Activated T-helper 2 cell treated with anti-CD3 and anti-CD28 coated beads, Interferon-gamma antibody, Interleukin-2, Interleukin-4, amounts not matched to agents 10 μg/mL and 5 μg/mL and 100 μg/mL, durations not matched to agents 14 hours and 24 hours and 36 hours (primary cell): ENCODE measurements around the gene MYO5A. TPM values are rescaled to one million over a fixed set of nuclear protein-coding genes. Genes with fewer than 3 reads are reported as not detected.
A peak's percentile ranks its signal among the peaks of the same experiment; 100 is the strongest.
"Not testable (repeated sequence)": the region's sequence is repeated elsewhere in the genome, so short reads cannot be mapped to it uniquely, and the experiment has no call there.

Source experiments
- DNase-seq: peaks from one replicate; pipeline ENCODE4 v3.0.0; 2021; ENCODE audit warnings: low spot score
- H3K27ac Mint-ChIP-seq: one replicate; pipeline ENCODE4 v1.8.0; 2021; ENCODE audit warnings: mixed read lengths
- H3K27me3 Mint-ChIP-seq: one replicate; pipeline ENCODE4 v1.8.0; 2021; ENCODE audit warnings: low read depth, mixed read lengths
- H3K36me3 Mint-ChIP-seq: one replicate; pipeline ENCODE4 v1.8.0; 2021; ENCODE audit warnings: low read depth, mixed read lengths
- H3K4me1 Mint-ChIP-seq: one replicate; pipeline ENCODE4 v1.8.0; 2021; ENCODE audit warnings: low read depth, mixed read lengths
- H3K4me3 Mint-ChIP-seq: one replicate; pipeline ENCODE4 v1.8.0; 2021; ENCODE audit warnings: low read depth, mild to moderate bottlenecking, moderate library complexity, mixed read lengths
- H3K9me3 Mint-ChIP-seq: one replicate; pipeline ENCODE4 v1.8.0; 2021; ENCODE audit warnings: mixed read lengths
- intact Hi-C: fragments of 100-400 bp; cut with micrococcal nuclease; formaldehyde crosslinking; loops from one replicate; pipeline ENCODE4 v1.15.1; 2023
- total RNA-seq: library from RNA; stranded (reverse); gene quantifications from 2 replicates; pipeline ENCODE4 v1.2.3, GENCODE V29; 2022

The MYO5A gene
- total RNA-seq, 1 donor from 2014 or later, result 23.6 TPM

GRCh38 chr15:52439042-52439441 is 89.6 kb downstream of the MYO5A start:
- DNase-seq, intact Hi-C loops, H3K36me3 Mint-ChIP-seq, H3K9me3 Mint-ChIP-seq, H3K27ac Mint-ChIP-seq, H3K4me3 Mint-ChIP-seq, H3K27me3 Mint-ChIP-seq: not testable (repeated sequence)
- H3K4me1 Mint-ChIP-seq, result peaks cover 11% of the 10 kb centered on the region

DNA sequence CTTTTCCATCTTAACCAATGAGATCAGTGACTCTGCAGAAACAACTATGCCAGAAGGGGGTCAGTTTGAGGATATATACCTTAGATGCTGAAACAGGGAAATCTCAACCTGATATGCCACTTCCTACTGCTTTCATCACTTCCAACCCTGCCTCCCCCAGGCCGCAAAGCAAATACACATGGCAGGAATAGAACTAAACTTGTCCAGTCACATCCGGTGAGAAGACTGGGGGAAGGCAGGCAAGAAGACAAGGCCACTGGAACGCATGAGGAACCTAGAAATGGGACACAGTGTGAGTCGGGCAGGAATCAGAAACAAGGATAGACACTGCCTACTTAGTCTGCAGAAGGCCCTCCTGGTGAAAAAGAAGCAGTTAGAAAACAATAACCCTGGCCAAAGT is 90.6 kb downstream of the MYO5A start:
- H3K4me1 Mint-ChIP-seq, result peaks cover 11% of the 10 kb centered on the region
- H3K27ac Mint-ChIP-seq, result peak overlapping the region; percentile 8
- no peaks in the 10 kb centered on the region for H3K27me3 Mint-ChIP-seq
- H3K9me3 Mint-ChIP-seq, result no peaks in the 10 kb centered on the region
- peaks cover under 1% of the 10 kb centered on the region for H3K36me3 Mint-ChIP-seq
- DNase-seq, result no peak
- H3K4me3 Mint-ChIP-seq, result no peak overlapping the region
- intact Hi-C loops, result no loop called here

DNA sequence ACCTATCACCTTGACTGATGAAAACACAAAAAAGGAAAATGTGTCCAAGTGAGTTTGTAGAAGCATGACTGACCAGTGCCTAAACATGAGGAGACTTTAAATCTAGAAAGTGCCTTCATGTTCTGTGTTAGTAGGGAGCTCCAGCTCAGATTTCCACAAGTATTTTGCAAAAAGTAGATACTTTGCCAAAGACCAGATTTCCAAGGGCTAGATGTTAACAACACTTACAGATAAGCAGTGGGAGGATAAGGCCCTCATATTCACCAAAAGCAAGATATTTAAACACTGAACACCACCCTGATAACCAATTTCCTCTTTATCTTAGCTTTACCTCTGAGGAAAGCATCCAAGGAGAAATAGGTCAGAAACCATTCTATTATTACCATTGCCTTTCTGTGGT is 91.0 kb downstream of the MYO5A start:
- intact Hi-C loops, result no loop called here
- H3K9me3 Mint-ChIP-seq, result no peaks in the 10 kb centered on the region

DNA sequence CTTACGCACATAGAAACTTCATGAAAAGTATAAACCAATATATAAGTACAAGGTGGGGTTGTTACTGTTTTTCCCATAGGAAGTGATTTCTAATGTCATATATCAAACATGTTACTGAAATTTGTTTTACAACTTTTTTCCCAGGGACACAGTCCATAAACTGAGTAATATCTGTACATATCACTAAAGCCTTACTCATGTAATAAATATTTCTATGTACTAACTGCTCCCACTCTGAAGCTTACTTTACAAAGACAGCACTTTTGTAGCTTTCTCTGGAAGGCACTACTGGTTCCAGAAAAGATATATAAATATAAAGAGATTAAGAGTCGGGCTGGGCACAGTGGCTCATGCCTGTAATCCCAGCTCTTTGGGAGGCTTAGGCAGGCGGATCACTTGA is 91.7 kb downstream of the MYO5A start:
- Mint-ChIP-seq H3K27ac (no peak overlapping the region), H3K9me3 (no peaks in the 10 kb centered on the region), H3K27me3 (no peaks in the 10 kb centered on the region), H3K4me1 (peaks cover 15% of the 10 kb centered on the region), H3K4me3 (no peak overlapping the region), H3K36me3 (peaks cover 6% of the 10 kb centered on the region)
- no peak for DNase-seq
- intact Hi-C loops, result no loop called here

More for the DNA sequence above, 91.0 kb downstream of the MYO5A start:
- peaks cover 4% of the 10 kb centered on the region for H3K36me3 Mint-ChIP-seq
- H3K27ac Mint-ChIP-seq, result no peak overlapping the region
- no peak for DNase-seq
- no peak overlapping the region for H3K4me3 Mint-ChIP-seq
- H3K27me3 Mint-ChIP-seq, result no peaks in the 10 kb centered on the region
- H3K4me1 Mint-ChIP-seq, result peaks cover 11% of the 10 kb centered on the region

DNA sequence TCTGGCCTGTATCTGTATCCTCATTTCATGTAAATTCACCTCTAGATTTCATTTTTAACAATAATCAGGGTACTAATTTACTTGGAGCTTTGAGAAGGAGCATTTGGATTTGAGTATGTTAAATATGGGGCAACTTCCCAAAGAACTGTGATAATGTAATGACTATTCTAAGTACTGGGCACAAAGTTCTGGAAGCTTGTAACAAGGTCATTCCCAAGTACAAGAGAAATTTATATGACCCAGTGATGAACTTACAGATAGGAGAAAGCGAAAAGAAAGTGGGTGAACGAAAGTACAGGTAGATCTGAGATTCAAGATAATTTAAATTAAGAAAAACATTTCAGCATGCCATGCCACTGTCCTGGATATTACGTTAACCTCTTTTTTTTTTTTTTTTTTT is 93.8 kb downstream of the MYO5A start:
- H3K4me1 Mint-ChIP-seq, result peaks cover 6% of the 10 kb centered on the region
- H3K9me3 Mint-ChIP-seq, result no peaks in the 10 kb centered on the region
- H3K27ac Mint-ChIP-seq, result no peak overlapping the region
- H3K4me3 Mint-ChIP-seq, result no peak overlapping the region
- DNase-seq, result no peak
- intact Hi-C loops, result no loop called here
- H3K36me3 Mint-ChIP-seq, result peaks cover 6% of the 10 kb centered on the region
- H3K27me3 Mint-ChIP-seq, result no peaks in the 10 kb centered on the region

GRCh38 chr15:52428297-52428696 is 100.4 kb downstream of the MYO5A start:
- Mint-ChIP-seq H3K4me3 (no peak overlapping the region), H3K36me3 (peaks cover 13% of the 10 kb centered on the region), H3K27ac (no peak overlapping the region), H3K4me1 (peaks cover 9% of the 10 kb centered on the region), H3K27me3 (no peaks in the 10 kb centered on the region), H3K9me3 (no peaks in the 10 kb centered on the region)
- DNase-seq, result no peak
- intact Hi-C loops, result no loop called here

DNA sequence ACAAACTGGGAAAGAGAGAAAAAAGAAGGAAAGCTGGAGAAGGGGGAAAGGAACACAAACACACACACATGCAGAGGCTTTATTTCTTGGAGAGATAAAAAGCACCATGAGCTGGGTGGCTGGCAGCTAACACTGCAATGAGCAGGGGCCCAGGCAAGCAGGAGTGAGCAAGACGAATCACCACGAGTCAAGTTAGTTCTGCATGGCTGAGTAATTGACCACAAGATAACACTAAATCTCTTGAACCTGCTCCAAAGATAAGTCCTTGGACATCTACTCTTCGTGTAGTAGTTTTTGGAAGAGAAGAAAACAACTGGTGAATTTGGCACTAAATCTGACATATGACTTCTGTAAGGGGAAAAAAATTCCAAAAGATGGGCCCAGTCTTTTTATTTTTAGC is 100.9 kb downstream of the MYO5A start:
- Mint-ChIP-seq H3K27me3 (no peaks in the 10 kb centered on the region), H3K27ac (no peak overlapping the region), H3K4me3 (no peak overlapping the region), H3K9me3 (no peaks in the 10 kb centered on the region), H3K4me1 (peaks cover 9% of the 10 kb centered on the region), H3K36me3 (peaks cover 14% of the 10 kb centered on the region)
- intact Hi-C loops, result no loop called here
- DNase-seq, result no peak

- H3K4me1 Mint-ChIP-seq, result peaks cover 5% of the 10 kb centered on the region
- H3K27me3 Mint-ChIP-seq, result no peaks in the 10 kb centered on the region
- intact Hi-C loops, result no loop called here
- no peaks in the 10 kb centered on the region for H3K9me3 Mint-ChIP-seq
- H3K36me3 Mint-ChIP-seq, result peaks cover 16% of the 10 kb centered on the region
- no peak for DNase-seq
- H3K4me3 Mint-ChIP-seq, result no peak overlapping the region
- no peak overlapping the region for H3K27ac Mint-ChIP-seq
Observed at GRCh38 chr15:52424856-52425431, 103.7 kb downstream of the MYO5A start.

GRCh38 chr15:52423852-52424251 is 104.8 kb downstream of the MYO5A start:
- no peak for DNase-seq
- H3K9me3 Mint-ChIP-seq, result no peaks in the 10 kb centered on the region
- H3K27ac Mint-ChIP-seq, result no peak overlapping the region
- no peak overlapping the region for H3K4me3 Mint-ChIP-seq
- H3K27me3 Mint-ChIP-seq, result no peaks in the 10 kb centered on the region
- intact Hi-C loops, result no loop called here
- H3K4me1 Mint-ChIP-seq, result peaks cover 11% of the 10 kb centered on the region
- H3K36me3 Mint-ChIP-seq, result peaks cover 18% of the 10 kb centered on the region

GRCh38 chr15:52422001-52422400 is 106.7 kb downstream of the MYO5A start:
- no peaks in the 10 kb centered on the region for H3K9me3 Mint-ChIP-seq

DNA sequence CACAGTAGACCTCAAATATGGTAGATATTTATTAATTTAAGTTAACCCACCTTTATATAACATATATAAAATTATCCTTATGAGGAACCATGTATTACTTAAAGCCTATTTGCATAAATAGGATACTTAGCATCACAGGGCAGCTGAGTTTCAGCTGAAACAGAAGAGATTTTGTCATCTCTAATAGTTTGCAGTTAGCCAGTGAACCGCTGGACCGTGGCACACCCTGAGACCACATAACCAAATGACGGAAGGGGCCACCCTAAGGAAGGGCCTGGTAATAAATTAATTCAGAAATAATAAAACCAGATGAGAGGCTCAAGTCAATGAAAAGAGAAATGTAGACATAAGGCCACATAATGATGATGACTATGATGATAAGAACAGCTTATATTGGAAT is 107.7 kb downstream of the MYO5A start:
- no peak overlapping the region for H3K27ac Mint-ChIP-seq
- no peaks in the 10 kb centered on the region for H3K27me3 Mint-ChIP-seq
- no peak overlapping the region for H3K4me3 Mint-ChIP-seq
- intact Hi-C loops, result no loop called here
- peaks cover 6% of the 10 kb centered on the region for H3K4me1 Mint-ChIP-seq
- no peaks in the 10 kb centered on the region for H3K9me3 Mint-ChIP-seq
- H3K36me3 Mint-ChIP-seq, result peaks cover 14% of the 10 kb centered on the region
- no peak for DNase-seq

More at GRCh38 chr15:52422001-52422400, 106.7 kb downstream of the MYO5A start:
- no peak for DNase-seq
- H3K36me3 Mint-ChIP-seq, result peaks cover 14% of the 10 kb centered on the region
- intact Hi-C loops, result no loop called here
- no peak overlapping the region for H3K27ac Mint-ChIP-seq
- no peak overlapping the region for H3K4me3 Mint-ChIP-seq
- no peaks in the 10 kb centered on the region for H3K27me3 Mint-ChIP-seq
- H3K4me1 Mint-ChIP-seq, result peaks cover 6% of the 10 kb centered on the region

GRCh38 chr15:52419494-52419893 is 109.2 kb downstream of the MYO5A start:
- Mint-ChIP-seq H3K4me1 (peaks cover 6% of the 10 kb centered on the region), H3K27ac (no peak overlapping the region), H3K36me3 (peaks cover 15% of the 10 kb centered on the region), H3K9me3 (no peaks in the 10 kb centered on the region), H3K27me3 (no peaks in the 10 kb centered on the region), H3K4me3 (no peak overlapping the region)
- DNase-seq, result no peak
- intact Hi-C loops, result no loop called here

DNA sequence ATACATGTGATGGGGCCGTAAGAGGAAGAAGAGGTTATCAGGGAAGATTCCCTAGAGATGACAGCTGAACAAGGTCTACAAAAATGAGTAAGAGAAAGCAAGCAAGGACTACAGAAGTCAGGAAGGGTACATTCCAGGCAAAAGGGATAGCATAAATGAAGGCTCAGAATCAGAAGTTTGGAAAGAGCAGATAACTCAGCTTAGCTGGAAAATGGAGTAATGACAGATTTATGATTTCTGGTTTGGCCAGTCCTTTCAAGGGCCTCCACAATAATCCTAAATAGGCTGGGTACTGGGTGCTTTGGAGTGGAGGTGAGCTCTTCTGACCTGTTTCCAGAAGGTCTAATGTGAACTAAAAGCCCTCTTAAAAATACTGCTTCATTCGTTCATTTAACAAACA is 110.7 kb downstream of the MYO5A start:
- Mint-ChIP-seq H3K9me3 (no peaks in the 10 kb centered on the region), H3K27me3 (no peaks in the 10 kb centered on the region), H3K4me3 (no peak overlapping the region), H3K4me1 (peaks cover 6% of the 10 kb centered on the region), H3K36me3 (peaks cover 13% of the 10 kb centered on the region), H3K27ac (no peak overlapping the region)
- no peak for DNase-seq
- intact Hi-C loops, result no loop called here

DNA sequence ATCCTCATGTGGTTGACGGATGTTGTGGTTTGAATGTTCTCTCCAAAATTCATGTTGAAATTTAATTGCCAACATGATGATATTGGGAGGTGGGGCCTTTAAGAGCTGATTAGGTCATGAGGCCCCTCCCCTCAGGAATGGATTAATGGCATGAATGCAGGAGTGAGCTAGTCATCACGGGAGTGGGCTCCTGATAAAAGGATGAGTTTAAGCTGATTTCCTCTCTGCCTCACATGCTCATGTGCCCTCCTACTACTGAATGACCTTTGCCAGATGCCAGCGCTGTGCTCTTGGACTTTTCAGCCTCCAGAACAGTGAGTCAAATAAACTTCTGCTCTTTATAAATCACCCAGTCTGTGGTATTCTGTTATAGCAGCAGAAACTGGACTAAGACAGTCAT is 111.2 kb downstream of the MYO5A start:
- intact Hi-C loops, result no loop called here
- H3K9me3 Mint-ChIP-seq, result no peaks in the 10 kb centered on the region
- H3K4me1 Mint-ChIP-seq, result peaks cover 6% of the 10 kb centered on the region
- no peaks in the 10 kb centered on the region for H3K27me3 Mint-ChIP-seq
- no peak overlapping the region for H3K27ac Mint-ChIP-seq
- H3K36me3 Mint-ChIP-seq, result peaks cover 10% of the 10 kb centered on the region
- H3K4me3 Mint-ChIP-seq, result no peak overlapping the region
- DNase-seq, result no peak
